UCSD-AML1 (cell line): Measurements from ENCODE around the gene CALU.

Experiments
- DNase-seq: peaks from one replicate; lab custom pipeline; 2025; ENCODE audit not compliant: unreplicated experiment; lab: John Stamatoyannopoulos, UW

The CALU gene

DNA sequence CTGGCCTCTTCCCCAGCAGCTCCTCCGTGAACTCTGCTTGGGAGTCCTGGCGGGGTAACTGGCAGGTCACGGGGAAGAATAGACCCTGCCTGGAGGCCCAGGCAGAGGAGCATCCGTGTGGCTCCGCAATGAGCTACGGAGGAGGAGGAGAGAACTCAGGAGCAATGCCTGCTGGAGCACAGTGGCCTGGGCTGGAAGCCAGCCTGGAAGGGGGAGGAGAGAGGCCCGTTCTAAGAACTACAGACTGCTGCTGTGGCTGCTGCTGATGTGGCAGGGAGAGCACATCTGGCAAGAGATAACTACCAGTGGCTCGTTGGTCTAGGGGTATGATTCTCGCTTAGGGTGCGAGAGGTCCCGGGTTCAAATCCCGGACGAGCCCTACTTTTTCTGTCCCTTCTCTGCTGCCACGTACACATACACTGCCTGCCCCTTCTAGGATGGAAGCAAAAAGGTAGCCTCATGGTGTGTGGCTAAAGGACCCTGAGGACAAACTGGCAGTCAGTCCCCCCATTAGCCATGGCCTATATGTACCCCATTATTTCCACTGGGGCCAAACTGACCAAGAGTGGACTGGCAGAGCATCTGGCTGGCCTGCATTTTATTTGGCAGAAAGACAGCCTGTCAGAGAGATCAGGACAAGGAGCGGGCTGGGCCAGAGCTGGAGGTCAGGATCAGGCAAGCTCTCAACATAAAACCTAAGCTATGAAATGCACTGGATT, 44.1 kb downstream of the CALU start:
- peak; percentile 24 for DNase-seq

DNA sequence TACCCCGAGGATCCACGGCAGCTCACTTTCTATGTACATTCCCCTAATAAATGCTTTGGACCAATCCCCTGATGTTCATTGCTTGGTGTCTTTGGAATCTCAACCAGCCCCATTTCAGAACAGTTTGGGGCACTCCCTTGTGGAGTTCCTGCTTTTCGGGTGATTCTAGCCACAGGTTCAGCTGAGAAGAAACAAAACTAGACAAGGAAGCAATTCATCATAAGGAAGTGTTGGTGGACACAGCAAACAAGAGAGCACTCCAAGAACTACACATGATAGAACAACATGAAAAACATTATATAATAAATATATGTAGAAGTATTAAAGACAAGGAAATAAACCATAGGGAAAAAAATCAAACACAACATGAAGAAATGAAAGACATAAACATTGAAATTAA, 46.6 kb downstream of the CALU start:
- no peak for DNase-seq

DNA sequence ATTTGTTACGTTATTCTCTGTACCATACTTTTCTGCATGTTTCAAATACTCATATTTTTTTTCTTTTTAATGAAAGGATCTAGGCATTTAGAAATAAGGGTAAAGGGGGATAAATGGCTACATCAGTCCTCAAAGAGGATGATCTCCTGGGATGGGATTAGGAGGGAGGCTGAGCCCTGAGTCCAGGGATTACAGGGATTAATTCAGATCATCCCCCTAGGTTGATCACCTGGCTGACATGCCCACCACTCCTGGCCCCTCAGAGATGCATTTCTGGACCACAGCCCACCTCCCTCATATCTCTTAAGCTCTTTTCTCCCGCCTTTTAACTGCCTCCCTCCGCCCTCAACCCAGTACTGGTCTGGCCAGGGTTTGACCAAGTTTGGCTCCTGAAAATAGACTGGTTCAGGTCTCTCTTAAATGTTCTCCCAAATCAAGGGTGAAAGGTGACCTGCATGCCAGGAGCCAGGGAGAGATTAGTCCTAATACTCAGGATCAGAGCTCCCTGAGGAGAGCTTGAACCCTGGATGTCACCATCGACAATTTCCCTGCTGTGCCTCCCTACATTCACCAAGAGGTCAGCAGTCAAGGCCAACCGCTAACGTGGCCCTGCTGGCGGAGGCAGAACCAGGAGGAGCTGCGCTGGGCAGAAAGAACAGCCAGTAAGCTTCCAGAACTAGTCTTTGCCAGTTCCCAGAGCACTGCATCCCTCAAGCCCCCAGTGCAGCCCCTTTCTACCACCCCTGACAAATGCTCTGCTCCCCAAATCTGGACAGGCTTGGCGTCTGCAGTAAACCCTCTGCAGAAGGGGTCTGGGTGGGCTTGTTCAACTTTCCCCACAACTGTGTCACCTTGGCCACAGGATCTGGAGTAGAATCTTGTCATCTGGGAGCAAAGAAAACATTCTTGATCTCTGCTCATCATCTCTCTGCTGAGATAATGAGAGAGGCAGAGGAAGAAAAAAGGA, 49.6 kb downstream of the CALU start:
- DNase-seq = no peak

DNA sequence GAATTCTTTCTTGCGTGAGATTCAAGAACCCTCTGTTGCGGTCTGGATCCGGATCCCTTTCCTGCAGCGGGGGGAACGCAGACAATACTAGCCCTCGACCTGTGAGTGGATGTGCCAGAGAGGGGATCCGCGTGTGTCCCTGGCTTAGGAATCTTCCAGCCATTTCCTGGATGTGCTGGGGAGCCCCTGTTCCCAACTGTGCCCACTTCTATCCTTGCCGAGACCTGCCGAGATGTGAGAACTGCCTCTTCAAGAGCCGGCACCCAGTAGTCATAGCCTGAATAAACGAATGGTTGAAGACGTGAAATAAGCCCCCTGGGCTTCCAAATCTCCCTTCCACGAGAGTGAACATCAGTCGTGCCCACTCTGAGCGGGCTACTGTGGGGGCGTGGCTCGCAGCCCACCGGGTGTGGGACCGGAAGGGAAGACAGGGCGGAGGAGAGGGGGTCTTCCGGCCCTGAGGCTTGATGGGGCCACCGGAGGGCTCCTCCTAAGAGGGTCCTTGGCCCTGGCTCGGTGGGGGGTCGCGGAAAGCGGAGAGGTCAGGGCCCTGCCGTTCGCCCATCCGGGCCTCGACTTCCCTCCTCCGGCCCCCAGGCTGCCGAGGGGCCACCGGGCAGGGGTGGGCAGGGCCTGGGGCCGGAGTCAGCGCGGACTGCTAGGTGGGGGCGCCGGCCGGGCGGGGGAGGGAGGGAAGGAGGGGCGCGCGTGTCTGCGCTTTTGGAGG, 51.3 kb downstream of the CALU start:
- DNase-seq = no peak

DNA sequence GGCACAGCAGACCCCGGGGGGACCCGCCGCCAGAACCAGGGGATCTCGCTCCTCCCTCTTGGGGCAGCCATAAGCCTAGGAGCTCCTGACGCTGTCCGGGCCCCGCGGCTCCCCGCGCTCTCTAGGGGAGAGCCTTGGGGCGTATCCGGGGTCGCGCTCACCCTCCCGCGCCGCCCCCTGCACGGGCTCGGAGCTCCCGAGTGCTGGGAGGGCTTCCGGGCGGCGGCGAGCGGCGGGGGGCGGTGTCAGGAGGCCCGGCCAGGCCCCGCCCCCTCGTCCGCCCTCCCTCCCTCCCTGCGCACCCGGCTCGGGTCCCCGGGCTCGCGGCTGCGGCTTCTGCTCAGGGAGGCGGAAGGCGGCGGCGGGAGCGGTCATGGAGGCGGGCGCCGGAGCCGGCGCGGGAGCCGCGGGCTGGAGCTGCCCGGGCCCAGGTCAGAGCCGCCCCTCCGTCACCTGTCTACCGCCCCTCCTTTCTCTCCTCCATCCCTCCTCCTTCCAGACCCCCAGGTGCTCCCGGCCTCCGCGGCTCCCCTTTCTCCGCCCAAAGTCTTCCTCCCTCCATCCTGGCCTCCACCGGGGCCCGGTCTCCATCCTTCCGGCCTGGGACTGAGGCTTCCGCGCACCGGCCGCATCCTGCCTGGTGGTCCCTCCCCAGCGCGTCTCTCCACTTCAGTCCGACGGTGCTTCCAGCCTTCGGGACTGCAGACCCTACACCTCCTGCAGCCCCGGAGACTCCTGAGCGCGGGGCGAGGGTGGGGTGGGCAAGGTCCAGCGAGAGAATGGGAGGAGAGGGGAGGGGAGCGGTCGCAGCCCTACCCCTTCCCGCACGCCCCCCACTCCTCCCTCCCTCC, 52.2 kb downstream of the CALU start, which contains the start of gene CCDC136:
TSS of gene CCDC136 (plus strand) at position 848 of the 851 bp plus-strand sequence. CDS start 444 bp downstream, outside the sequence.
- DNase-seq = peak; percentile 52

DNA sequence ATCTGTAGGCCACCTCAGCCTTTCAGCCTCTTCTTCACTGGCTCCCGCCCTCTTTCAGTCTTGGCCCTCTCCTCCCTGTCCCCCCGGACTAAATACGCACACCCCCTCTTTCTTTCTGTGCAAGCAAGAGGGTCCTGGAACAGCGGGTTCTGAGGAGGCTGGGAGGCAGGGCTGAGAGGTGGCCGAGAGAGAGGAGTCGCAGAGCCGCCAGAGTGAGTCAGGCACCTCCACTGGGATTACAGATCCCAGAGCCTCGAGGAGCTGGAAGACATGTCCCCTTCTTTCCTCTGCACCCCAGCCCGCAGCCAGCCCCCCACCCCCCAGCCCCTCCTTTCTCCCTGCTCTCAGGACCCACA, 52.8 kb downstream of the CALU start:
- DNase-seq = no peak

DNA sequence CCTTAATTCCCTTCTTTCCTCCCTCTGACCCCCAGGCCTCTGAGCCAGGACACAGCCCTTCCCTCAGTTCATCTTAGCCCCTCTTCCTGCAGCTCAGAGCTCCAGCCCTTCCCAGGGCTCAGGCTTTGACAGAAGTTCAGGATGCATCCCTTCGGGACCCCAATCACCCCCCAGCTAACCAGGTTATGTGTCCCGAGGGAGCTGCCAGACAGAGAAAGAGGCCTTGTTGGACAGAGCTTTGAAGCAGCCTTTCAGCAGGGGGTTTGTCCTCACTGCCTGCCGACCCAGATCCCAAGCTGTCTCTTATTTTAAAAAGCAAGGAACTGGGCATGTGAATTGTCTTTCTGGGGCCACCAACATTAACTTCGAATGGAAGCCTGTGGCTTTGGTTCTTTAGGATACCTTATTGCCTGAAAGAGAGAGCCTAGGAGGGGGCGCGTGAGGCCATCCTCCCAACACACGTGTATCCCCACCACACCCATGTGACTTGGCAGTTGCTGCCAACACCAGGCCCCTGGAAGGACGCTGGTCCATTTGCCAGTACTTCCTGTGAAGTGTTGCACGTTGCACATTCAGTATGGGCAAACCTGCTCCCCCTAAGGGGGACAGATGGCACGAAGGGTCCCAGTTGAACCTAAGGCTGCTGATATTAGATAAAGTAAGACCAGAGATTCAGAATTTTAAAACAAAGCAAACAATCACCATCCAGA, 53.5 kb downstream of the CALU start:
- no peak for DNase-seq

DNA sequence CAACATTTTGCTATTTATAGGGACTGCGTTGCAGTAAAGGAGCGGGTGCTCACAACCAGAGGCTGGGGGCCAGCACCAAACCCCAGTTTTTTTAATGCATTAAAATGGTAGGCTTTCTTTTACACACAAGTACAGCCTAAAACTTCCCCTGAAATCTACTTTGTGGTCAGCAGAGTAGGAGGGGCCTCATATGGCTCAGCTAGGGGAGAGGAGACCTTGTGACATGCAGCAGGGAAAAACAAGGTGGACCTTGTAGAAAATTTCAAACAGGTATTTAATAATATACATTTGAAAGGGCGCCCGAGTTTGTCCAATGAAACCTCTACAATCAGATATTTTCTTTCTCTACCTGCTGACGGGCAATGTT, 54.0 kb downstream of the CALU start:
- no peak for DNase-seq

DNA sequence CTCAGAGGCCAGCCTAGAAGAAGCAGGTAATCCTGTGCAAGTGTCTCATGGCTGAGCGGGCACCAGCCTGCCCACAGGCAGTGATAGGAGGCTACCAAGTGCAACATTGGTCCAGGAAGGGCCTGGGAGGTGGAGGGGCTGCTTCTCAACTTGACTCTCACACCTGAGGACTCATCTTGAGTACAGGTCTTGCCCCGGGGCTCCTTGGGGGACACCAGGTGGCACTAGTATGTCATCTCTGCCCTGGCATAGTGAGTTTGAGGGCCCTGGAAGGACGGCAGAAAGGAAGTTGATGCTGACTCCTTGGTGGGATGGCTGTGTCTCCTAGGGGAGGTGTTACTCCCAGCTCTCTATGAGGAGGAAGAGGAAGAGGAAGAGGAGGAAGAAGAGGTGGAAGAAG, 54.9 kb downstream of the CALU start:
- DNase-seq = peak; percentile 9

DNA sequence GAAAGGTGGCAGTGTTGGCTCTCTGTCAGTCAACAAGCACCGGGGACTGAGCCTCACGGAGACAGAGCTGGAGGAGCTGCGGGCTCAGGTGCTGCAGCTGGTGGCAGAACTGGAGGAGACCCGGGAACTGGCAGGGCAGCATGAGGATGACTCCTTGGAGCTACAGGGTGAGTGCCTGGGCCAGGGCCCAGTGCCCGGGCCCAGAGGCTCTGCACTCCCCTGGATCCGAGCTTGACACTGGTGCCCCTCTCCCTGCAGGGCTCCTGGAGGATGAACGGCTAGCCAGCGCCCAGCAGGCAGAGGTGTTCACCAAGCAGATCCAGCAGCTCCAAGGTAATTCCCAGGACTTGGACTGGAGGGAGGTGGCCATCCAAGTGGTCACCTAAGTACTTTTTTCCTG, 55.3 kb downstream of the CALU start:
- no peak for DNase-seq

DNA sequence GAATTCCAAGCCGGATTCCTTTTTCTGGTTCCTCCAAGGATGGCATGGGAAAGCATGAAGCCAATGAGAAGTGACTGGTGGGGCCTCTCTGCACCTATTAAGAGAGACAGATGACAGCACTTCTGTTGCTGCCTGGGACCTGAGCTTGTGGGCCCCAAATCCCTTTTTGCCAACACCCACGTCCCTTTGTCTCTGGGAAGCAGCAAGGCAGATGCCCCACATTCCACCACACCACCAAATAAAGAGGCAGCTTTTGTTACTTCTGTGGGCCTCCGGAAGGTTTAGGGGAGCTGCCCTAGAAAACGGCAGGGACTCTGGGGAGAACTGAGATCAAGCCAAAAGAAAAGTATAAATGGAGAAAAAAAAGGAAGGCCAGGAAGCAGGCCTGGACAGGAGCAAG, 56.0 kb downstream of the CALU start:
- DNase-seq = no peak

DNA sequence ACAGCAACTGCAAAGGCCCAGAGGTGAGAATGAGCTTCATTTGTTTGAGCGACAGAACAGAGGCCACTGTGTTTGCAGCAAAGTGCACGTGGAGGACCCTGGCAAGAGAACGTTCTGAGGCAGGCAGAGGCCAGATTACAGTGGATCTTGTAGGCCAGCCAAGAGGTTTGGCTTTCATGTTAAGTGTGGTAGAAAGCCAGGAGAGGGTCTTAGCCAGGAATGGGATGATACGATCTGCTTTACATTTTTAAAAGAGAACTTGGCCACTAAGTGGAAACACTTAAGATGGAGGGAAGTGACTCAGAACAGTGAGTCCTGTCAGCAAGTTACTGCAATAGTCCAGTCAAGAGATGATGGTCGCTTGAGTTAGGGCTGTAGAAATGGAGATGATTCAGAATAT, 57.2 kb downstream of the CALU start:
- DNase-seq = no peak

DNA sequence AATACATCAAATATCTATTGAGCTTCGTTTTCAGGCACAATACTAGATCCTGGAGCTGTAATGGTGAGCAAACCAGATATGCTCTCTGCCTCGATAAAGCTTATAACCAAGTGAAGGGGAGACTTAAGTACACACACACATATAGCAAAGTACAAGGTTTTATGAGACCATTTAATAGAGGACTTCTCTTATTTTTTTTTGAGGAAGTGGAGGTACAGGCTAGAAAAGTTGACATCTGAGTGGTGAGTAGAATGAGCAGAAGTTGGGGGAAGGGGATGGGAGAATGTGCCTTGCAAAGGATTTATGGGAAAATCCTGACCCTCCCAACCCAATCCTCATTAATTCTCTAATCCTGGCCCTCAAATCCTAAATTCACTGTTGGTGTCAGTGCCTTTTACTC, 60.3 kb downstream of the CALU start:
- DNase-seq = no peak

DNA sequence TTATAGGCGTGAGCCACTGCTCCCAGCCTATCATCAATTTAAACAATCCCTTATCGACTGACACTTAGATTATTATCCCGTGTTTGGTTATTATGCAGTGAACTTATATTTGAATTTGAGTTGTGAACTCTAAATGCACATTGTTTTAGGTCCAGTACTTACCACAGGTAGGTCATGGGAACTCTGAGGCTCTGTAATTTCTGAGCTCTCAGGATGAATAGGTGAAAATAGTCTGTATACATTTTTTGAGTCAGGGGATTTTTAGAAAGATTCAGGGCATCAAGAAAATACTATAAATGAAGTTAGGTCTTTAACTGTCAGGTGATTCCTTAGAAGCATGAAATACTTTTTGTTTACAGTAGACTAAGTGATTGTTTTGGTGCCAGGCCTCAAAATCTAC, 61.4 kb downstream of the CALU start:
- no peak for DNase-seq

DNA sequence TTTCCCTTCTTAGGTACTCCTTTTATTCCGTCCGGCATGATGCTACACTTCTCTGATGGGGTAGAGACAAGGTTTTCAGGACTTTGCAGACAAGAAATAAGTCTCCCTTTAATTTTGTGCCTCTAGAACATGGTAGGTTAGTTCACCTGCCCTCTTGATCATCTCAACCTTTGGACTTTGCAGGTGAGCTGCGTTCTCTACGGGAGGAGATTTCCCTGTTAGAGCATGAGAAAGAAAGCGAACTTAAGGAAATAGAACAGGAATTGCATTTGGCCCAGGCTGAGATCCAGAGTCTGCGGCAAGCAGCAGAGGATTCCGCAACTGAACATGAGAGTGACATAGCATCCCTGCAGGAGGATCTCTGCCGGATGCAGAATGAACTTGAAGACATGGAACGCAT, 61.8 kb downstream of the CALU start:
- DNase-seq = no peak

DNA sequence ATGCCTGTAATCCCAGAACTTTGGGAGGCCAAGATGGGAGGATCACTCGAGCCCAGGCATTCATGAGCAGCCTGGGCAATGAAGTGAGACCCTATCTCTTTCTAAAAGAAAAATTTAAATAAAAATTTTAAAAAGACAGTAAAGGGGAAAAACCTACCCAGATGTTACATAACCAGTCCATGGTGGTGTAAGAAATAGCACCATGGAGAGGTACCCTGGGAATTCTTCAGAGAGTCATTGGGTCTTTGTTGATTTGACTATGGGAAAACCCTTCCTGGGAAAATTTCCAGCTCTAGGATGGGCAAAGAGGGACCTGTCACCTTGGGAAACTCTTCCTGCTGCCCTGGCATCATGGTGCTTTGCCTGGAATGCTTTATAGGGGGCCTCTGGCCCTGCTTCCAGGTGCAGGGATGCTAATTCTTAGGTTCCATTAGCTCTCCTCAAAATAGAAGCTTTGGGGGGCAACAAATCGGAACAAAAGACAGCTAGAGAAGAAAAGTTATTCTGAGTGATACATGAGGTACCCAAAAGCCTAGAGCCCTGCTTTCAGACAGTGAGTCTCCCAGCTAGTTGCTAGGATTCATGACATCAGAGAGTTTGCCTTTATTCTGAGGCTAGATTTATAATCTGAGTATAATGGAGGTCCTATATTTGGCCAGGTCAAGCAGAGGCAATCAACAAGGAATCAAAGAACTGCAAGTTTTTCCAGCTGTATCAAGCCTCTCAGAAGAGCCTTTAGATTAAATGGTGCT, 62.7 kb downstream of the CALU start:
- DNase-seq = no peak

DNA sequence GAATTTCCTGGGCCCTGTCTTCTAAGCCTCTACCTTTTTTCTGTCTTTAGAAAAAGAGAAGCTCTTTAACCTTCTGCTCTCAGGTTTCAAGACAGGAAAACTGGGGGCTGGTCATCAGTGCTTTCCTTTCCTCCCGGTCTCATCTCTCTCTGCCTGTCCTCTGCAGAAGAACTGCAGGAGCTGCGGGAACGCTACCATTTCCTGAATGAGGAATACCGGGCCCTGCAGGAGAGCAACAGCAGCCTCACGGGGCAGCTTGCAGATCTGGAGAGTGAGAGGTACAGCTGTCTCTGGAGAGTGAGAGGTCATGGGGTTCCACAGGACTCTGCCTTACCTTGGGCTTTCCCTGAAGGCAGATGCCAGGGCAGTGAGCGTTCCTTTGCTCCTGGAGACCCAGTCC, 65.3 kb downstream of the CALU start:
- no peak for DNase-seq

DNA sequence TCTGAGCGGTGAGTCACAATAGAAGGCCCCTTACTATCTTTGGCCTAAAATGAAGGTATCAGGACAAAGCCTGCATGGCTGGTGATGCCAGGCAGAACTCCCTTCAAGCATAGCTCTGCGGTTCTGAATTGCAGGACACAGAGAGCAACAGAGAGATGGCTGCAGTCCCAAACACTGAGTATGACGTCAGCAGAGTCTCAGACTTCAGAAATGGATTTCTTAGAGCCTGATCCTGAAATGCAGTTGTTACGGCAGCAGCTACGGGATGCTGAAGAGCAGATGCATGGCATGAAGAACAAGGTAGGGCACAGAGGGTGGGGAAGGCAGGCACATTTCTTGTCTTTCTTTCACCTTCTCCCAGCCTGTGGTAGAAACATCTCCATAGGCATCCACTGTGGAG, 66.1 kb downstream of the CALU start:
- DNase-seq = no peak

DNA sequence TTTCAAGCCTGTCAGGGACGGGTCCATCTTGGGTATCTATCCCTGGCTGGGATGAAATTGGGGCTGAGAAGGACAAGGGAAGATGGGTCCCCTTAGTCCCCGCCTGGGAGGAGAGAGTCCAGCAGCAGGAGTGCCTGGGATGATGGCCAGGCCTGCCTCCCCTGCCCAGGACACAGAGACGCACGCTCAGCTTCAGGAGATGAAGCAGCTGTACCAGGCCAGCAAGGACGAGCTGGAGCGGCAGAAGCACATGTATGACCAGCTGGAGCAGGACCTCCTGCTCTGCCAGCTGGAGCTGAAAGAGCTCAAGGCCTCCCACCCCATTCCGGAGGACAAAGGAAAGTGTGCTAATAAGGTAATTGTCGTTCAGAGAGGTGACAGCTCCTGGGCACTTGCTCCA, 68.0 kb downstream of the CALU start:
- no peak for DNase-seq
